H1 (cell line): Measurements from ENCODE around the gene ITGA5.

Source experiments
- POLR2AphosphoS5 ChIP-seq: IDR thresholded peaks from 2 replicates; pipeline ENCODE4 v1.6.1; 2011; ENCODE audit warnings: low read depth, low read length
- RAD21 ChIP-seq, 2 experiments: IDR thresholded peaks in 1 of 2; conservative IDR thresholded peaks in 1 of 2; 2 replicates each; pipeline ENCODE4 v1.6.1; 2011; ENCODE audit warnings: low read depth in 2 of 2, low read length in 2 of 2, improper control_type of control experiment in 1 of 2, inconsistent platforms in 1 of 2, mild to moderate bottlenecking in 1 of 2, moderate library complexity in 1 of 2
- SIX5 ChIP-seq: IDR thresholded peaks from 2 replicates; pipeline ENCODE4 v1.6.1; 2011; ENCODE audit warnings: mild to moderate bottlenecking, low read depth, low read length
- SRF ChIP-seq: IDR thresholded peaks from 2 replicates; pipeline ENCODE4 v1.6.1; 2011; ENCODE audit warnings: mild to moderate bottlenecking, low read depth, low read length, moderate library complexity
- TF ChIP-seq, protein P1 (sequence below), 3 experiments: IDR thresholded peaks; 1 replicate in 2 of 3; 2 replicates in 1 of 3; pipeline versions ENCODE4 v1.5.1 to v1.6.1; 2011; ENCODE audit warnings: low read length in 3 of 3, mild to moderate bottlenecking in 3 of 3, inconsistent platforms in 2 of 3, low read depth in 1 of 3, moderate library complexity in 1 of 3; ENCODE audit not compliant: insufficient read depth in 1 of 3; ENCODE audit errors: control extremely low read depth in 1 of 3

DNA sequence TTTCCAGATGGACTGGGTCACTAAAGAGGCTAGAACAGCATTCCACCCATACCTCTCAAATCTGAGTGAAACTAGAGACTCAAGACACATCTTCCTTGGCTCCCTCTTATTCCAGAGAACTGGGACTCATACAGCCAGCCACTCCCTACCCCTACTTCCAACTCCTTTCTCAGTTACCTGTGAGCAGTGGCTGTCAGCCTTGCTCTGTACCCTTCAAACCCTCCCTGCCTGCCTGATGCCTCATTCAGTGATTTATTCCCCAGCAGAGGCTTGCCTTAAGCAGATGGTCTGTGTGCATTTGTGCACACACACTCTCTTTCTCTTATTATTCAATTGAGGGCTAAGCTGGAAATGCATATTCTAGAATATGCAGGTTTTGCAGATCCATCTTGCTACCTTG is 69.4 kb downstream of the ITGA5 start:
- TF ChIP-seq POLR2AphosphoS5 (no peak), SRF (no peak), RAD21 (IDR thresholded peaks at IDR 0.05 in 1 of 2, conservative IDR thresholded peaks at IDR 0.05 in 1 of 2; ENCODE audit: low read depth in 2 of 2, low read length in 2 of 2) (no peak), SIX5 (no peak)
- TF ChIP-seq, protein P1, sequence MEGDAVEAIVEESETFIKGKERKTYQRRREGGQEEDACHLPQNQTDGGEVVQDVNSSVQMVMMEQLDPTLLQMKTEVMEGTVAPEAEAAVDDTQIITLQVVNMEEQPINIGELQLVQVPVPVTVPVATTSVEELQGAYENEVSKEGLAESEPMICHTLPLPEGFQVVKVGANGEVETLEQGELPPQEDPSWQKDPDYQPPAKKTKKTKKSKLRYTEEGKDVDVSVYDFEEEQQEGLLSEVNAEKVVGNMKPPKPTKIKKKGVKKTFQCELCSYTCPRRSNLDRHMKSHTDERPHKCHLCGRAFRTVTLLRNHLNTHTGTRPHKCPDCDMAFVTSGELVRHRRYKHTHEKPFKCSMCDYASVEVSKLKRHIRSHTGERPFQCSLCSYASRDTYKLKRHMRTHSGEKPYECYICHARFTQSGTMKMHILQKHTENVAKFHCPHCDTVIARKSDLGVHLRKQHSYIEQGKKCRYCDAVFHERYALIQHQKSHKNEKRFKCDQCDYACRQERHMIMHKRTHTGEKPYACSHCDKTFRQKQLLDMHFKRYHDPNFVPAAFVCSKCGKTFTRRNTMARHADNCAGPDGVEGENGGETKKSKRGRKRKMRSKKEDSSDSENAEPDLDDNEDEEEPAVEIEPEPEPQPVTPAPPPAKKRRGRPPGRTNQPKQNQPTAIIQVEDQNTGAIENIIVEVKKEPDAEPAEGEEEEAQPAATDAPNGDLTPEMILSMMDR (IDR thresholded peaks at IDR 0.05; ENCODE audit: control extremely low read depth in 1 of 3, insufficient read depth in 1 of 3, low read depth in 1 of 3, low read length in 3 of 3) = no peak
